ENCODE measurements around the gene ROS1. TPM values are rescaled to one million over a fixed set of nuclear protein-coding genes. Genes with fewer than 3 reads are reported as not detected.
"Not testable (repeated sequence)": the region's sequence is repeated elsewhere in the genome, so short reads cannot be mapped to it uniquely, and the experiment has no call there.

Gene ROS1
- total RNA-seq, 2 donors from 2014 or later: 0.14 TPM; not detected in 1

GRCh38 chr6:117391874-117392583, 33.7 kb downstream of the ROS1 start:
- intact Hi-C loops (cut with DNase I): no loop called here
- no peak for DNase-seq (ENCODE audit: low spot score)

GRCh38 chr6:117389227-117390057, 36.3 kb downstream of the ROS1 start:
- DNase-seq (ENCODE audit: low spot score): no peak
- intact Hi-C loops (cut with DNase I): no loop called here

DNA sequence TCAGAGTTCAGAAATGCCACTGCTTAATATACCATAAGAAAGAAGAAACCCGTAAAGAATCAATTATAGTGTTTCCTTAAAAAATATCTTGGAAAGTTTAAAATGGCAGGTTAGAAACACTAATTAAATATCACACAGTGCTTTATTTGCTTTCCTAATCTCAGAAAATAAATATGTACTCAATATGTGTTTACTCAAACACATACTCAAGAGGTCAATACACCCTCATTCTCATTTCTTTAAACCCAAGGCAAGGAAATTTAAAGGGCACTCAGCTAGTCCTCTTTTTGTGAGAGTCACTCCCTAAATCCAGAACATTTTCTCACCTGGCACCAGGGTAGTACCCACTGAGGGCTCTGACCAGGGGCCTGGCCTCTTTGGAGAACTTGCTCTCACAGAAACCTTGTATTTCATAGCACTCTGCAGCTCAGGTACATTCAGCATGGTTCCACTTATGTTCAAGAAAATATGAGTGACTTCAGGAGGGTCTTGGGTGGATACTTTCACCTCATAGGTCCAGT, 38.2 kb downstream of the ROS1 start:
- intact Hi-C loops (cut with DNase I): no loop called here
- DNase-seq (ENCODE audit: low spot score): no peak

DNA sequence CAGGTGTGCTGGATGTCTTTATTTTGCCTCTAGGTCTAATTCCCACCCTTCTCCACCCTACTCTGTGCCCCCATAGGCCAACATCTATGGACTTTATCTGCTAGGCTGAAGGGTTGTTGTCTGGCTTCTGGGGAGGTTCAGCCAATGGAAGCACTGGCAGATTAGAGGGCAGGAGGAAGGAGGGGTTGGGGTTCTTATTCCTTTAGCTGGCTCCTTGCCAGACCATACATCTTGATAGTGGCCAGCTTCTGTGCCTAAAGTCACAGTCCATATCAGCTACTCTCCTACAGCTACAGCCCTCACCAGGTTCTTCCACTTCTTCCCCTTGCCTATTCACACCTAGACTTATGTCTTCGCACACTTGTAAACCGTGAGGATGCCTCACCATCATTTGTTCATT, 41.1 kb downstream of the ROS1 start:
- DNase-seq (ENCODE audit: low spot score): no peak
- intact Hi-C loops (cut with DNase I): no loop called here

- intact Hi-C loops (cut with DNase I): no loop called here
- no peak for DNase-seq (ENCODE audit: low spot score)
These were observed 44.0 kb downstream of the ROS1 start for GRCh38 chr6:117381749-117382148.

- intact Hi-C loops (cut with DNase I): no loop called here
- no peak for DNase-seq (ENCODE audit: low spot score)
These were observed 45.4 kb downstream of the ROS1 start for GRCh38 chr6:117380298-117380697.

DNA sequence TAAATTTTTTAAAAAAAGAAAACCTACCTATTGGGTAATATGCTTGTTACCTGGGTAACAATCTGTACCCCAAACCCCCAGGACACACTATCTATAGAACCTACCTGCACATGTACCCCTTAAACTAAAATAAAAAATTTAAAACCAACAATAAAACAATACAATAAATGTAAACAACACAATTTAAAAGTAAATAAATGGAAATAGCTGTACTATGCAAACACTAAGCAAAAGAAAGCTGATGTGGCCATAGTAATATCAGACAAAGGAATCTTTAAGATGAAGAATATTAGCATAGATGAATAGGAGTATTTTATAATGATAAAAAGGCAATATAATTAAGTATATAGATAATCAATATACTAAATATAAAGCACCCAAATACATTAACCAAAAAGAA, 50.3 kb downstream of the ROS1 start:
- no peak for DNase-seq (ENCODE audit: low spot score)
- intact Hi-C loops (cut with DNase I): no loop called here

GRCh38 chr6:117373211-117373813, 52.4 kb downstream of the ROS1 start:
- intact Hi-C loops (cut with DNase I): no loop called here
- no peak for DNase-seq (ENCODE audit: low spot score)

- DNase-seq (ENCODE audit: low spot score); intact Hi-C loops (cut with DNase I): not testable (repeated sequence)
These were observed 53.5 kb downstream of the ROS1 start for GRCh38 chr6:117372289-117372688.

GRCh38 chr6:117371492-117371891, 54.2 kb downstream of the ROS1 start:
- no peak for DNase-seq (ENCODE audit: low spot score)
- intact Hi-C loops (cut with DNase I): no loop called here

DNA sequence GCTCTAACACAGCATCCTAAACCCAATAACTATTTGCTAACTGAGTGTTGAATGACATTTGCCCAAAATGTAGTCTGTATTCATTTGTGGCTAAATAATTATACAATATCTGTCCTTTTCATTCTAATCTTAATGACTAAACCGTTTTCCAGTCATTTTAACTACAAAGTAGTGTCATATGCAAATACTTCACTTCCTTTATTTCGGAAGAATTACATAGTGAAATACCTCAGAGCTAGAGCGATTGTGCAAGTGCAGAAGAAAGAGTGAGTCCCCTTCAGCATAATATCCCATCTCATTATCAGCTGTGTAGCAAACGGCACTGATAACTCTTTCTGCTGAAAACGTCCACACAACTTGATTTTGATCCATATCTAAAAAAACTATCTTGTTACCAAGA, 66.2 kb downstream of the ROS1 start:
- DNase-seq (ENCODE audit: low spot score): no peak
- intact Hi-C loops (cut with DNase I): loop anchor here in 1 of 2 donors (10.0 kb wide), 1 partner anchor 195 kb away; no protein-coding TSS in a partner anchor

- intact Hi-C loops (cut with DNase I): loop anchor here in 1 of 2 donors (10.0 kb wide), 1 partner anchor 200 kb away; no protein-coding TSS in a partner anchor
- DNase-seq (ENCODE audit: low spot score): no peak
These were observed 71.1 kb downstream of the ROS1 start for GRCh38 chr6:117354671-117355070.

- intact Hi-C loops (cut with DNase I): loop anchor here in 1 of 2 donors (10.0 kb wide), 1 partner anchor 202 kb away; no protein-coding TSS in a partner anchor
- DNase-seq (ENCODE audit: low spot score): no peak
These were observed 73.2 kb downstream of the ROS1 start for GRCh38 chr6:117352466-117353081.

GRCh38 chr6:117351521-117351920, 74.2 kb downstream of the ROS1 start:
- intact Hi-C loops (cut with DNase I): loop anchor here in 1 of 2 donors (10.0 kb wide), 1 partner anchor 203 kb away; no protein-coding TSS in a partner anchor
- no peak for DNase-seq (ENCODE audit: low spot score)

DNA sequence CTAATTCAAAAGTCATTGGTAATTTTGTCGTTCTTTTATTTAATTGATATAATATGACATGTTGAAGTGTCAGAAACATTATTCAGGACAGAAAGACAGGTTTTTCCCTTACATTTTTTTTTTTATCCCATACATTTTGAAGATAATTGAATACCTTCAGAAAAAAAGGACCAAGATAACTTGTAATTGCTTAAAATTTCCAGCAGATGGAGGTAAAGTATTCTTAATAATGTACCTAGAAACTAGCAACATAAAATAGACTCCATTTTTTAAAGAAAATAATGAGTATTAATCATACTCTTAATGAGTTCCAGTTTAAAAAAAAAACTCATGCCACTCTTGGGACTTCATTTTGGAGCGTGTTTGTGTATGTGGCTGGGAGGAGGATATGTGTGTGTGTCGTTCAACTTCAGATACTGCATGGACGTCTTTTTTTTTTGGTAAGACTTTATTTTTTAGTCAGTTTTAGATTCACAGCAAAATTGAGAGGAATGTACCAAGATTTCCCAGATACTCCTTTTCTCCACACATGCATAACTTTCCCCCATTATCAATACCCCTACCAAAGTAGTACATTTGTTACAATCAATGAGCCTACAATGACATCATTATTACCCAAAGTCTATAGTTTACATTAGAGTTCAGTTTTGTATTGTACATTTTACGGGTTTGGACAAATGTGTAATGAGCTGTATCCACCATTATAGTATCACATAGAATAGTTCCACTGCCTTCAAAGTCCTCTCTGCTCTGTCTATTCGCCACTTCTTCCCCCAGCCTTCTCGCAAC, 79.4 kb downstream of the ROS1 start:
- no peak for DNase-seq (ENCODE audit: low spot score)
- intact Hi-C loops (cut with DNase I): loop anchor here in 1 of 2 donors (10.0 kb wide), 1 partner anchor 258 kb away; the partner anchor contains the start of gene GOPC

DNA sequence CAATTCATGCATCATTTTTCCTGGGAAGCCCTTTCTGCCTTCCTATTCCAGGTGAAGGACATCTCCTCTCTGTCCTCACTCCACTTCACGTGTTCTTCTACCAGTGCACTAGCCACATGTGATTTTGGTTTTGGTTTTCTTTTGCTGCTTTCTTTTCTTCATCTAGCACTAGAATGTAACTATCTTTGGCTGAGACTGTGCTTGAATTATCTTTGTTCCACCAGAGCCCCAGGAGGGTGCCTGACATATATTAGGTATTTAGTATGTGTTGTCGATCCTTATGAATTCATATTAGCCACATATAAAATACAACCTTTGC, 80.5 kb downstream of the ROS1 start:
- intact Hi-C loops (cut with DNase I): loop anchor here in 1 of 2 donors (10.0 kb wide), 1 partner anchor 260 kb away; the partner anchor contains the start of gene GOPC
- DNase-seq (ENCODE audit: low spot score): no peak

GRCh38 chr6:117344444-117345291, 81.1 kb downstream of the ROS1 start:
- intact Hi-C loops (cut with DNase I): loop anchor here in 1 of 2 donors (10.0 kb wide), 1 partner anchor 260 kb away; the partner anchor contains the start of gene GOPC

DNA sequence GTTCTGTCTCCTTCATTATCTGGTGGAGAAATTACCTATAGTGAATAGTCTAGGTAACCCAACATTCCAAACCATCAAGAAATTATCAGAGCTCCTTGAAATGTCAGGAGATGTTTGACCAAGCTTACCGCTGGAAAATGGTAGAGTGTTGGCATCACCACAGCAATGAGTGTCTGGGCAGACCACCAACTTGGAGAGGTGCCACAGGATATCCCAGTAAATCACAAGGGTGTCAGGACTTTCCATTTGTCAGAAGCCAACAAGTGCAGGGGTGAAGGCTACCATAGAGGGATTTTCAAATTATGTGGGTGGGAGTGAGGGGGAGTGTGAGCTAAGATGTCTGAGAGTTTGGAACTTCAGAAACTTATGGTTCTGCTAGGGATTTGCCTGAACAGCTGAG, 87.2 kb downstream of the ROS1 start:
- intact Hi-C loops (cut with DNase I): no loop called here
- no peak for DNase-seq (ENCODE audit: low spot score)

More at GRCh38 chr6:117344444-117345291, 81.1 kb downstream of the ROS1 start:
- DNase-seq (ENCODE audit: low spot score): no peak

All from posterior vena cava (tissue), 2 donors.